Thyroid gland (tissue), 4 donors: ENCODE data around the gene EGR1.

Experiments
- POLR2A ChIP-seq, 2 donors: fragments of 450-650 bp; IDR thresholded peaks; one replicate each; pipeline ENCODE4 v1.6.1; 2017; ENCODE audit warnings: antibody characterized with exemption in 2 of 2, mild to moderate bottlenecking in 2 of 2, moderate library complexity in 1 of 2
- TF ChIP-seq, protein P1 (sequence below), 6 experiments: fragments of 200-600 bp in 3 of 6; fragments of 450-650 bp in 3 of 6; sonication (generic) in 3 of 6; IDR thresholded peaks; one replicate each; pipeline ENCODE4 v1.5.1; 2016 to 2019; ENCODE audit warnings: antibody characterized with exemption in 6 of 6, mild to moderate bottlenecking in 2 of 6, inconsistent platforms in 1 of 6, moderate library complexity in 1 of 6

DNA sequence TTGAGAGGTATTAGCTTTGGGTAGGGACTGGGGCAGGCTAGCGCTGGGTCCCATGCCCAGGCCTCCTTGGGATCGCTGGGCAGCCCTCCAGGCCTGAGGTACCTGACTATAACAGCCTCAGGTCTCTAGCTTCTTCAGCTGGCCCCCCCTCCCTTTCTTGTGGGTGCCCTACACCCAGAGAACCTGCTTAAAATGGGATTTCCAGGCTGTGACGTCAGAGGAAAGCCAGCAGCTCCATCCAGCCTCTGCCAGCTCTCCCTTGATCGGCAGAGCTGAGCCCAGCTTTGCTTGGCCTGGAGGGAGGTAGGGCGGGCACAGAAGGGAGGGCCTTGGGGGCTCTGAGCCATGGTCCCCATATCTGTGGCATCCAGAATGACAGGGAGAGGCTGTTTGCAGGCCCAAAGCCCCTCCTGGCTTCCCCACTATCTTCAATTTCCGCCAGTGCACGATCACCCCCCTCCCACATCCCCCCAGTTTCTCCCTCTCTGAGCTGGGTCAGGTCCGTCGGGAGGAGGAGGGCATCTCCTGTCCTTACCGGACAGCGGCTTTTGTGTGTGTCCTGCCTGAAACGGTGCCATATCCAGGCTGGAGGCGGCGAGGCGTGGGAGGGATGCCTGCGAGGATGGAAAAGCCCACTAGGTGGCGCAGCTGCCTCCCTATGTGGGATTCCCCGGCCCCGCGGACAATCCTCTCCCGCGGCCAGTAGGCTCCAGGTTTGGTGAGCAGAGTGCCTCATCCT, 15.6 kb upstream of the EGR1 start:
- TF ChIP-seq, protein P1, sequence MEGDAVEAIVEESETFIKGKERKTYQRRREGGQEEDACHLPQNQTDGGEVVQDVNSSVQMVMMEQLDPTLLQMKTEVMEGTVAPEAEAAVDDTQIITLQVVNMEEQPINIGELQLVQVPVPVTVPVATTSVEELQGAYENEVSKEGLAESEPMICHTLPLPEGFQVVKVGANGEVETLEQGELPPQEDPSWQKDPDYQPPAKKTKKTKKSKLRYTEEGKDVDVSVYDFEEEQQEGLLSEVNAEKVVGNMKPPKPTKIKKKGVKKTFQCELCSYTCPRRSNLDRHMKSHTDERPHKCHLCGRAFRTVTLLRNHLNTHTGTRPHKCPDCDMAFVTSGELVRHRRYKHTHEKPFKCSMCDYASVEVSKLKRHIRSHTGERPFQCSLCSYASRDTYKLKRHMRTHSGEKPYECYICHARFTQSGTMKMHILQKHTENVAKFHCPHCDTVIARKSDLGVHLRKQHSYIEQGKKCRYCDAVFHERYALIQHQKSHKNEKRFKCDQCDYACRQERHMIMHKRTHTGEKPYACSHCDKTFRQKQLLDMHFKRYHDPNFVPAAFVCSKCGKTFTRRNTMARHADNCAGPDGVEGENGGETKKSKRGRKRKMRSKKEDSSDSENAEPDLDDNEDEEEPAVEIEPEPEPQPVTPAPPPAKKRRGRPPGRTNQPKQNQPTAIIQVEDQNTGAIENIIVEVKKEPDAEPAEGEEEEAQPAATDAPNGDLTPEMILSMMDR (IDR thresholded peaks at IDR 0.05): peak; percentile 70 to 97 (median 95)
- TF ChIP-seq POLR2A (IDR thresholded peaks at IDR 0.05): no peak
